GM21423 (cell line): ENCODE data around the gene RASSF5.

Source experiments
- ATAC-seq: cut with Tn5 transposase; IDR thresholded peaks from one replicate; pipeline ENCODE4 v1.9.1; 2021; ENCODE audit warnings: mild to moderate bottlenecking, moderate library complexity; ENCODE audit not compliant: unreplicated experiment

RASSF5 gene

GRCh38 chr1:206512058-206512850 is 4.9 kb downstream of the RASSF5 start:
- ATAC-seq: no peak

- ATAC-seq: no peak
Measured at GRCh38 chr1:206512851-206513180, 5.5 kb downstream of the RASSF5 start.

DNA sequence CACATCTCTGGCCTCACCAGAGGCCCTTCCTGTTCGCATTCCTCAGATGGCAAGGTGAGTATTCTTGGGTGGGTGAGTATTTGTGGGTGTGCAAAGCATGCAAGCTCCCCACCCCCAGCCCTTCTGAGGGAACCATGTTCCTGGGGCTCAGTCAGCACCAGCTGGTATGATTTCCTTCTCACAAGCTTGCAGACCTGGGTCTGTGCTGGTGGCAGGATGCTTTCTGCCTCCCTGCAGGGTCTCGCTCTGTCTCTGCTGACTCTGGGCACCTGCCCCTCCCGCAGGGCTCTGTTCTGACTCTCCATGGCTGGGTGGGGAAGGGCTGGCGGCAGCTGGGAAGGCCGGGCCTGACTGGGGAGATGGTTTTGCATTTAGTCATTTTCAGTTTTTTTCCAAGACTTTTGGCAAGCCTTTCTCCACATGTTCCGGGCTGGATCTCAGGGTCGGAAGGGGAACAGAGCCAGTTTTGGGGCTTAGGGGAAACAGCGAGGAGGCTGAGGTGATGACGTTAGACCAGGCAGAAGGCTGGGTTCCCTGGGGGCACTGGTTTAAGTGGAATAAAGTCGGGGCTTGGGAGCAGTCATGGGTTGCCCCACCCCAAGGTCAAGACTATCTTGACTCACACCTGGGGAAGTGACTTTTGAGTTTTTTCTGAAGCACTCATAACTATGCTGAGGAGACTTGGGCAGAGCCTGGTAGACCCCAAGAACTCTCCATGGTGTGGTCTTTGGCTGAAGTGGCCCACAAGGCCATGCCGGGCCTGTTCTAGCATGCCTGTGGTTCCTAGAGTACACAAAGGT is 6.2 kb downstream of the RASSF5 start:
- no peak for ATAC-seq

GRCh38 chr1:206514813-206515387 is 7.6 kb downstream of the RASSF5 start:
- ATAC-seq: no peak

GRCh38 chr1:206516728-206516990 is 9.3 kb downstream of the RASSF5 start:
- no peak for ATAC-seq

- ATAC-seq: no peak
Measured at GRCh38 chr1:206517784-206518183, 10.5 kb downstream of the RASSF5 start.

DNA sequence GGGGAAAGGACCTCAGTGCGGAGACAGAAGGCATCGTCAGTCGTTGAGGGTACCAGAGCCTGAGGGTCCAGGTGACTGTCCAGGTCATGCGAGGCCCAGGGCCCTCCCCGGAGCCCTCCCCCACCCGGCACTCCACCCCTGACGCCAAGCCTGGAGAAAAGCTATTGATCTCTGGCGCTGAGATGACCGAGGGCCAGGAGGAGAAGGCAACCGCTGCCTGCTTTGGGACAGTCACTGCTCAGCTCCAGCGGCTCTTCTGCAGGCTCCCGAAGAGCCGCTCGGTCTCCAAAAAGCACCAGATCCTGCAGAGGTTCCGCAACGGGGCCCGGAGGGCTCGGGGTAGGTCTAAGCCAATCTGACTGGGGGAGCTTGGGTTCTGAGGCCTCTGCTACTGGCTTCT is 10.9 kb downstream of the RASSF5 start:
- no peak for ATAC-seq

- ATAC-seq: no peak
Measured at GRCh38 chr1:206518743-206519142, 11.4 kb downstream of the RASSF5 start.

DNA sequence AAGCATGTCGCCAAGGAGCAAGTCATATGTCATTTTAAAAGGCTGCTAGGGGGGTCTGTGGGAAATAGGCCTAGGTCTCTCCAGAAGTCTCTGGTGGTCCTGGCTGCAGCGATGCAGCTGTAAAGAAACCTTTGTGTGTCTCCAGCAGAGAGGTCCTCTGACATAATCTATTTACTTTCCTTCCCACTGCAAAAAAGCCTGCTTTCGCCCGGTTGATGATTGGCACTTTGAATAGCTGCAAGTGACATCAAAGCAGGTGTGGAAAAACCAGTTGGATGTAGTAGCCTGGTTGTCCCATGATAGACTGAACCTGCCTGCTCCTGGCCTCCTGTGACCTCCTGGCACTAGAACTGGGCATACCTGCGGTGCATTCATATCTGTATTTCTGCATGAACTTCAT is 13.8 kb downstream of the RASSF5 start:
- no peak for ATAC-seq

- no peak for ATAC-seq
Measured at GRCh38 chr1:206521694-206522402, 14.5 kb downstream of the RASSF5 start.

DNA sequence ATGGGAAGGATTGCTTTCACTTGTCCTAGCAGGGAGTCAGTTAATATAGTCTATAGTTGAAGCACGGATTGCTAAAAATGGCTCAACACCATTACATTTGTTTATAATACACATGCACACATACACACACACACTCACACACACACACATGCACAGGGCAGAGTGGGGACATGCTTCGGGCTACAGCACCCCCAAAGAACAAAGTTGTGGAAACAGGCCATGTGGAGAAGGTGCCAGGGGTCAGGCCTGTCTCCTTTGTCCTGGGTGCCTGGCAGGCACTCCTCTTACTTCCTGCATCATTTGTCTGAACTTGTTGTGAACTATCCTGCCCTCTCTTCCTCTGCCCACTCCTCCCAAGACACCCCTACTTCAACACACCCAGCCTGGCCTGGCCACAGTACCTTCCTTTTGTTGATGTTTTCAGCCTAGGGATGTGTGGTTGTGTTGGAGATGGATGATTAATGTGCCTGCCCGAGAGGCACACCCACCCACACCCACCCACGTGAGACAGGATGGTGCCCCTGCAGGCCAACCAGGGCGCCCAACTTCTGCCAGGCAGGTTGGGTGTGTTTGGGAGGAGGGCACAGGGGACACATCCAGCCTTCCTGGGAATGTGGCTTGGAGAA is 17.5 kb downstream of the RASSF5 start:
- no peak for ATAC-seq

GRCh38 chr1:206526064-206526911 is 19.0 kb downstream of the RASSF5 start:
- no peak for ATAC-seq

DNA sequence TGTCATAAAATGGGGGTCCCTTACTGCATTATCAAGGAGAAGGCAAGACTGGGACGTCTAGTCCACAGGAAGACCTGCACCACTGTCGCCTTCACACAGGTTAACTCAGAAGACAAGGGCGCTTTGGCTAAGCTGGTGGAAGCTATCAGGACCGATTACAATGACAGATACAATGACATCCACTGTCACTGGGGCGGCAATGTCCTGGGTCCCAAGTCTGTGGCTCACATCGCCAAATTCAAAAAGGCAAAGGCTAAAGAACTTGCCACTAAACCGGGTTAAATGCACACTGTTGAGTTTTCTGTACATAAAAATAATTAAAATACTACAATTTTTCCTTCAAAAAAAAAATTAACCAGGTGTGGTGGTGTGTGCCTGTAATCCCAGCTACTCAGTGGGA is 22.1 kb downstream of the RASSF5 start:
- ATAC-seq: no peak

GRCh38 chr1:206532368-206532767 is 25.0 kb downstream of the RASSF5 start:
- ATAC-seq: no peak

- ATAC-seq: no peak
Measured at GRCh38 chr1:206534552-206534951, 27.2 kb downstream of the RASSF5 start.

DNA sequence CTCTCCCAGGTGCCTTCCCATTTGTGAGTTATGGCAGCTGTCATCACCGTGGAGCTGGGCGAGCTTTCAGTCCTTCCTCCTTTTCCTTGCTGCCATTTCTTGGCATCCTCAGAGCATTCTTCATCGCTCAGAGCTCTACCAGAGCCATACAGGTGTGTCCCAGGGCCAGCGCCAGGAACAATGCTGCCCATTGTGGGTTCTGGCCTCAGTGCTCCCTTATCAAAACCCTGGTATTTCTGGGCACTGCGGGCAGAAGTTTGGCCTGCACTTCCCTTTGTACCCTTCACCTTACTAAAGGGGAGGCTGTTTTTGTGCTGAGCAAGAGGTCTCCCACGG is 28.5 kb downstream of the RASSF5 start:
- ATAC-seq: no peak

DNA sequence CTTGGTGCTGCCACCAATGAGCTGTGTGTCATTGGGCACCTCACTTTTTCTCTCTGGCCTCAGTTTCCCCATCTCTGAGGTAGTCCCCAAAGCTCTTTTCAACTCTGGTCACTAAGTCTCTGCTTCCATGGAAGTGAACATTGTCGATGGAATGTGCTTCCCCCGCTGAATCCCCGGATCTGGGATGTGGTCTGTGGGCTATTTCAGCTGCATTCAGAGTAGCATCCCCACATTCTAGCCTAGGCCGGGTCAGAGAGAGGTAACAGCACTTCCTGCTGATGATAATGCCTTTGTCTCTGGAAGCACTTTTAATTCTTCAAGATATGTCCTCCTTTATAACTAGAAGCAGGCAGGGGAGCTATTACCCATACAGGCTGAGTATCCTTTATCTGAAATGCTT is 29.8 kb downstream of the RASSF5 start:
- ATAC-seq: no peak

GRCh38 chr1:206538086-206538770 is 30.9 kb downstream of the RASSF5 start:
- ATAC-seq: no peak

DNA sequence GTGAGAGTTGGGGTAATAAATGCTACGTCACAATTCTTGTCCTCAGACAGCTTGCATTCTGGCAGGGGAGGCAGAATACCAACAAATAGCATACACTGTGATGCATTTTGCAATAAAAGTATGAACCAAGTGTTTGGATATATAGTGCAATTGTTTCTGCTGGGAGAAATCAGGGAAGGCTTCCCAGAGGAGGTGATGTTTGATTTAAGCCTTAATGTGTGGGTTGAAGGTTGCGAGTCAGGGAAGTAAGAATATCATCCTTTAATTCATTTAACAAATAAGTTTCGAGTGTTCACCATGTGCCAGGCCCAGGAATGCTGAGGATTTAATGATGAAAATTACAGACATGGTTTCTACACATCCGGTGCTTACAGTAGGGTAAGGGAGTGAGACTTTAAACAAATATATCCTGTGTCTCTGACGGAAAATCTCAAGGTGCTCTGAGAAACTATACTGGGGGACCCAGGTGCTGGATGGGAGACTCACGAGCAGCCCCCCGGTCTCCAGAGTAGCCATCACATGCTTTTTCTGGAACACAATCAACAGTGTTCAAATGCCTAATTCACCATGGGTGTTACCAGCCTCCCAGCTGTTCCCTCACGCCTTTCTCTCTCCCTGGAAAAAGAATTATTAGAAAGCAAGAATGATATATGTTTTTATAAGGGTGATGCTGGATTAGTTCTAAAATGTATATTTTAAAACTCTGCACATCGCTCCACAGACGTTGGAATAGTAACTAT is 31.7 kb downstream of the RASSF5 start:
- no peak for ATAC-seq
